AG09309 (cell line): ENCODE data around the gene TRIM72.
"Not testable (repeated sequence)": the region's sequence is repeated elsewhere in the genome, so short reads cannot be mapped to it uniquely, and the experiment has no call there.

Experiments
- DNase-seq: peaks from one replicate; pipeline ENCODE4 v3.0.0-alpha.2; 2010; ENCODE audit warnings: low read depth
- H3K4me3 ChIP-seq: 2 replicates; pipeline ENCODE4 v1.5.1; 2011; ENCODE audit warnings: mild to moderate bottlenecking, low read depth, low read length, moderate library complexity; ENCODE audit not compliant: control insufficient read depth
- TF ChIP-seq, protein P1 (sequence below): IDR thresholded peaks from 2 replicates; pipeline ENCODE4 v1.5.1; 2011; ENCODE audit warnings: mild to moderate bottlenecking, low read depth, low read length, inconsistent platforms; ENCODE audit not compliant: insufficient read depth, control insufficient read depth; ENCODE audit errors: missing control alignments

TRIM72 gene

DNA sequence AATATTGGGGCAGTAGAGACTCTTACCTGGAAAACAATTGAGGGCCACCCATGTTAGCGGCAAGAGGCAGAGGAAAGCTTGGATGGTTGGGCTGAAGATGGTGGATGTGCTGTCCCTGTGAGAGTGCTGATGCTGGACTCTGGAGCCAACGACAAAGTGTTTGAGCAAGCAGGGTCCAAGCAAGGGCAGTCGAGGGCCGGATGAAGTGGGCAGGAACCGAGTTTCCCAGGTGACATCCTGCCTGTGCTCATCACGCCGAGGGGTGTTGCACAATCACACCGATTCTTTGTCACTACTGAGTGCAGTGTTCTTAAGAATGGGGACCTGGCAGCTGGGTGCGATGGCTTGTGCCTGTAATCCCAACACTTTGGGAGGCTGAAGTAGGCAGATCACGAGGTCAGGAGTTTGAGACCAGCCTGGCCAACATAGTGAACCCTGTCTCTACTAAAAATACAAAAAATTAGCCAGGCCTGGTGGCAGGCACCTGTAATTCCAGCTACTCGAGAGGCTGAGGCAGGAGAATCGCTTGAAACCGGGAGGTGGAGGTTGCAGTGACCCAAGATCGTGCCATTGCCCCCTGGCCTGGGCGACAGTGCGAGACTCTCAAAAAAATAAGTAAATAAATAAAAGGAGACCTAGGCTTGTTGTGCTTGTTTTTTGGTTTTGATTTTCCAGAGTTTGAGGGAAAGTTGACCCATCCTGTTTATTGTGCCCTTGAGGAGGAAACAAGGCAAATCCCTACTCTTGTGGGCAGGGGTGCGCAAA lies 17.4 kb upstream of the TRIM72 start:
- H3K4me3 ChIP-seq, result no peak overlapping the region
- DNase-seq, result no peak
- TF ChIP-seq, protein P1, sequence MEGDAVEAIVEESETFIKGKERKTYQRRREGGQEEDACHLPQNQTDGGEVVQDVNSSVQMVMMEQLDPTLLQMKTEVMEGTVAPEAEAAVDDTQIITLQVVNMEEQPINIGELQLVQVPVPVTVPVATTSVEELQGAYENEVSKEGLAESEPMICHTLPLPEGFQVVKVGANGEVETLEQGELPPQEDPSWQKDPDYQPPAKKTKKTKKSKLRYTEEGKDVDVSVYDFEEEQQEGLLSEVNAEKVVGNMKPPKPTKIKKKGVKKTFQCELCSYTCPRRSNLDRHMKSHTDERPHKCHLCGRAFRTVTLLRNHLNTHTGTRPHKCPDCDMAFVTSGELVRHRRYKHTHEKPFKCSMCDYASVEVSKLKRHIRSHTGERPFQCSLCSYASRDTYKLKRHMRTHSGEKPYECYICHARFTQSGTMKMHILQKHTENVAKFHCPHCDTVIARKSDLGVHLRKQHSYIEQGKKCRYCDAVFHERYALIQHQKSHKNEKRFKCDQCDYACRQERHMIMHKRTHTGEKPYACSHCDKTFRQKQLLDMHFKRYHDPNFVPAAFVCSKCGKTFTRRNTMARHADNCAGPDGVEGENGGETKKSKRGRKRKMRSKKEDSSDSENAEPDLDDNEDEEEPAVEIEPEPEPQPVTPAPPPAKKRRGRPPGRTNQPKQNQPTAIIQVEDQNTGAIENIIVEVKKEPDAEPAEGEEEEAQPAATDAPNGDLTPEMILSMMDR, result no peak

DNA sequence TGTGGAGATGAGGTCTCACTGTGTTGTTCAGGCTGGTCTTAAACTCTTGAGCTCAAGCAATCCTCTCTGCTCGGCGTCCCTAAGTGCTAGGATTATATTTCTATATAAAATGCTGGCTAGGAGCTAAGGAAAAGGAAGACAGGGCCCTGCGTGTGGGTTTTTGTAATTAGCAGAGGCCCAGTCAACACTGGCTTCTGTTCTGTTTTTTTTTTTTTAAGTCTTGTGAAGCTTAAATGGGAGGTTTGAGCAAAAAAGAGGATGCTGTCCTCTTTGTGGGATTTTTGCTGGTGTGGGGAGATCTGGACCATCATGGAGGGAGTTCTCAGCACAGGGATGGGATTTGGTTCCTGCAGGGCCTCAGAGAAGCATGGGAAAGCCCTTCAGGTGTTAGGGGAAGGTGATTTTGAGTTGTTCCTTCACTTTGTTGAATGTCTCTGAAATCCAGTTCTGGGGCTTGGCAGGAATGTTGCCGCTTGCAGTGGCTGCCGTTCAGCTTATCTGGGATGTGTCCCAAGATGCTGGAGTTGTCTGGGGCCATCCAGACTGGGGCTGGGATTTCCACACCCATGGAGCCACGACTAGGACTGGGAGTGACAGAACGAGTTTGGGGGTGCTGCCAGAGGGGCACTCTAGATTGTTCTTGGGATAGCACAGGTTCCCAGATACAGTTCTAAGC lies 15.6 kb upstream of the TRIM72 start:
- TF ChIP-seq, protein P1, result no peak
- H3K4me3 ChIP-seq, result no peak overlapping the region
- no peak for DNase-seq

DNA sequence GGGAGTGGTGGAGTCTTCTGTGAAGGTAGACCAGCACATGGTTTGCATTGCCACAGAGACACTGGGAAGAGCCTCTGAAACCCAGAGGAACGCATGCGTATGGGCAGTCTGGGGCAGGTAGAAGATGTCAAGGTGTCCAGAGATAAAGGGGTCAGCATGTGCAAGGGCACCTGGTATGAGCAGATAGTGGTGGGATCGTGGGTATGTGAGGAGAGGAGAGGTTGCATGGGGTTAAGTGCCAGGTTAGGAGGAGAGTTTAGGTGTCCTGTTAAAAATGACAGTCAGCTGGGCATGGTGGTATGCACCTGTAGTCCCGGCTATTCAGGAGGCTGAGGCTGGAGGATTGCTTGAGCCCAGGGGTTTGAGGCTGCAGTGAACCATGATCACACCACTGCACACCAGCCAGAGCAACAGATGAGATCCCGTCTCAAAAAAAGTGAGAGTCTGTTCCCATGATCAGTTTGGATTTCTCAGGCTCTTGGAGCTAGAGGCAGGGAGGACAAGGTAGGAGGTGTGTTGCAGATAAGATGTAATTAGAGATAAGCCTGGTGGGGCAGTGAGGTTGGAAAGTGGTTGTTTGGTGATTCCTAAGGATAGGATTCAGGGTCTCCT lies 14.4 kb upstream of the TRIM72 start:
- TF ChIP-seq, protein P1, result no peak
- DNase-seq, result no peak
- H3K4me3 ChIP-seq, result no peak overlapping the region

DNA sequence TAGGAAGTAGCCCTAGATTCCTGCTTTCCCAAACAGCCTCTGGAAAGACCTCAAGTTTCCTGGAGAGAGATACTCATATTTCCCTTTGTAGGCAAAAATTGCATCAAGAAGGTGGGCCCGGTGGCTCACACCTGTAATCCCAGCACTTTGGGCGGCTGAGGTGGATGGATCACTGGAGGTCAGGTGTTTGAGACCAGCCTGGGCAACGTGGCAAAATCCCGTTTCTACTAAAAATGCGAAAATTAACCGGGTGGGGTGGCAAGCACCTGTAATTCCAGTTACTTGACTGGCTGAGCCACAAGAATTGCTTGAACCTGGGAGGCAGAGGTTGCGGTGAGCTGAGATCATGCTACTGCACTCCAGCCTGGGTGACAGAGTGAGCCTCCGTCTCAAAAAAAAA lies 13.8 kb upstream of the TRIM72 start:
- not testable (repeated sequence) for DNase-seq

DNA sequence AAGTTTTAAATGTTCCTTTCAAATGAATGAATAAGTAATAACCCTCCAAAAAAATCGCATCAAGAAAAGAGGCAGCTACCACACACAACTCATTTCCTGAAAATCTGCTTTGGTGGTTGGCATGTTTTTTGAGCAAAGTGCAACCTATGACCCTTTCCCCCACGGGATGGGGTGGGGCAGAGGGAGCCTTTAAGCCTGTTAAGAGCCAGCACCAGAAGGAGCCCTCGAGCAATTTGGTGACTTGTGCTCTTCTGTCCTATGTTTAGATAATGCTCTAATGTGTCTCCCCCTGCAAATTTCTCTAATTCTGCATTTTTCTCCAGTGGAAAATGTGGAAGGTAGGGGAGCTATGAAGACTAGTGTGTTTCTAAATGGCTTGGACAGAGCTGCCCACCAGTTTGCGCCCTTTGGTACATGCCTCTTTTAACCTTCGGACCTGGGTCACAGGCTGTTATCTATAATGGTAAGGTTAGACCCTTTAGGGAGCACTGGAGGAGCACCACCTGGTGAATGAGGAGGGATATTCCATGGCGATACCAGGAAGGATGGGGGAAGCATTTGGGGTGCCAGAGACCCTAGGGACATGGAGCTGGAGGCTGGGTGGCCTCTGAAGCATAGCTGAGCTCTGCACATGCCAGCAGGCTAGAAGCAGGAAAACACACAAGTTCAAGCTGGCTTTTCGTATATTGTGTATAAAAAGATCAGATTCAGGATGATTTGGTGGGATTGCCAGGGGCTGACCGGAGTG lies 12.9 kb upstream of the TRIM72 start:
- no peak overlapping the region; the same call in 1 of the 2 replicates for H3K4me3 ChIP-seq
- TF ChIP-seq, protein P1, result peak; percentile 19
- no peak for DNase-seq

More for the DNA sequence above, 13.8 kb upstream of the TRIM72 start:
- not testable (repeated sequence) for H3K4me3 ChIP-seq

DNA sequence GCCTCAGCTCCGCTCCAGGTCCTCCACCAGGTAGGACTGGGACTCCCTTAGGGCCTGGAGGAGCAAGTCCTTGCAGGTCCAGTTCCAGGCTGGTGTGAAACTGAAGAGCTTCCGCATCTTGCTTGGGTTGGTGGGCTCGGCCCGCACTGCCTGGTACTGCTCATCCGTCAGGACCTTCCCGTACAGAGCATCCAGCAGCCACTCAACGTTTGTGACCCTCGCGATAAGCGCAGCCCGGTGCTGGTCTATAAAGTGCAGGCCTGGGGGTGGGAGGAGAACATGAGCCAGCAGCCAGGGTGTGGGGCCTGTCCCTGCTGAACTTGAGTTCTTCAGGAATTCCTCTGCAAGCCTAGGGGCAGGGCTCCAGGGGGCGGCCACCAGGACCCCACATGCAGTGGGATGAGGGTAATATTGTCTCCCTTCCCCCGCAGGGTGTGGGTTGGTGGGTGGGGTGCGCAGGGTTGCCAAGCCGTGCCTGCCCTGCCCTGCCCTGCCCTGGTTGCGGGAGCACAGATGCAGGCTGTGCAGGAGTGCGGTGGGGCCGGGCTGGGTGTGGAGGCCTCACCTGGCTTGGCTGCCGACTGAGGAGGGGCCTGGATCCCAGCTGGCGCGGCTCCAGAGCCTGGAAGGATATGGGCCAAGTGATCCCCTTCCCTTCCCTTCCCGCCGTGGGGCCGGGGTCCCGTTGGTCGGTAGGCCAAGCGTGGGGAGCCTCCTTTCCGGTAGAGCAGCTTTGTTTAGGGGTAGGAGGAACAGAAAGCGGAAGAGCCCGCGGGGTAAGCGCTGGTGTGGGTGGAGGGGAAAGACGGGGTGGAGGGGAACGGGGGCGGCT lies 12.1 kb upstream of the TRIM72 start:
- H3K4me3 ChIP-seq, result peak overlapping the region; percentile 69
- TF ChIP-seq, protein P1, result no peak
- DNase-seq, result no peak
